Body of pancreas (tissue), 4 donors: Measurements from ENCODE around the gene CACNB3. TPM values are rescaled to one million over a fixed set of nuclear protein-coding genes. Genes with fewer than 3 reads are reported as not detected.
"Not testable (repeated sequence)": the region's sequence is repeated elsewhere in the genome, so short reads cannot be mapped to it uniquely, and the experiment has no call there.

Experiments
- ATAC-seq: fragments of 150-250 bp; one replicate; pipeline ENCODE4 v1.9.1; 2016
- DNase-seq, 4 donors: peaks; one replicate each; pipeline ENCODE4 v3.0.0-alpha.2; 2019
- H3K27ac ChIP-seq, 4 donors: fragments of 200-600 bp; sonication (generic); 1 replicate in 3 of 4; 2 replicates in 1 of 4; pipeline versions ENCODE4 v1.5.1 to v1.6.1; 2016 to 2019; ENCODE audit warnings: mild to moderate bottlenecking in 1 of 4, mixed read lengths in 1 of 4, moderate library complexity in 1 of 4
- H3K27me3 ChIP-seq, 2 donors: fragments of 200-600 bp; sonication (generic); one replicate each; pipeline ENCODE4 v1.6.0; 2016; ENCODE audit warnings: mild to moderate bottlenecking in 1 of 2
- H3K36me3 ChIP-seq, 2 donors: fragments of 200-600 bp; sonication (generic); replicated peaks in 1 of 2; 2 replicates each; pipeline ENCODE4 v1.5.1; 2016; ENCODE audit warnings: low read depth in 2 of 2; ENCODE audit not compliant: insufficient read depth in 1 of 2
- H3K4me1 ChIP-seq: fragments of 200-600 bp; sonication (generic); one replicate; pipeline ENCODE4 v1.6.0; 2016
- H3K4me3 ChIP-seq, 2 donors: fragments of 200-600 bp; sonication (generic); 1 replicate in 1 of 2; 2 replicates in 1 of 2; pipeline ENCODE4 v1.5.1; 2016 to 2019
- H3K9me3 ChIP-seq, 3 donors: fragments of 200-600 bp; sonication (generic); 1 replicate in 2 of 3; 2 replicates in 1 of 3; pipeline ENCODE4 v1.5.1; 2016
- CTCF ChIP-seq, 7 experiments: fragments of 450-650 bp in 4 of 7; fragments of 200-600 bp in 3 of 7; sonication (generic) in 3 of 7; IDR thresholded peaks; one replicate each; pipeline ENCODE4 v1.5.1; 2016 to 2019; ENCODE audit warnings: antibody characterized with exemption in 7 of 7
- POLR2A ChIP-seq, 3 donors: fragments of 450-650 bp; IDR thresholded peaks; one replicate each; pipeline ENCODE4 v1.6.1; 2016; ENCODE audit warnings: antibody characterized with exemption in 3 of 3, mild to moderate bottlenecking in 2 of 3
- WGBS, 2 donors: methylation state at CpG; one replicate each; pipeline ENCODE4 v1.1.5; 2017; 5-methylcytosine and 5-hydroxymethylcytosine counted together
- intact Hi-C: fragments of 100-400 bp; cut with DNase I; formaldehyde crosslinking; loops from one replicate; pipeline ENCODE4 v1.15.1; 2023
- total RNA-seq, 2 donors: library from RNA; depleted of rRNA; stranded (reverse); fragments of >200 nt; gene quantifications; one replicate each; pipeline ENCODE4 v1.1.0, GENCODE V29; 2016

Gene CACNB3
- total RNA-seq, 2 donors from 2014 or later = 4.0 to 6.7 TPM

- no peak overlapping the region for H3K27ac ChIP-seq
- H3K9me3 ChIP-seq = no peaks in the 10 kb centered on the region
- TF ChIP-seq POLR2A (IDR thresholded peaks at IDR 0.05) (no peak), CTCF (IDR thresholded peaks at IDR 0.05) (no peak)
- ATAC-seq (no peak), DNase-seq (no peak)
- H3K4me1 ChIP-seq = no peaks in the 10 kb centered on the region
- WGBS, 2 donors = 79 to 83% methylated on average over 8 of the region's 8 CpGs
- no peak overlapping the region for H3K4me3 ChIP-seq
- H3K27me3 ChIP-seq = no peaks in the 10 kb centered on the region
- peaks cover 0 to 2% of the 10 kb centered on the region in 2 donors for H3K36me3 ChIP-seq
- intact Hi-C loops = loop anchor here (5.0 to 10.0 kb wide), 2 partner anchors 34 to 77 kb away; no protein-coding TSS in a partner anchor
Observed at GRCh38 chr12:48858043-48858442, 39.7 kb downstream of the CACNB3 start.

- 91% methylated on average over 5 of the region's 5 CpGs for WGBS, 2 donors
- ATAC-seq (no peak), DNase-seq (no peak)
- no peak overlapping the region for H3K4me3 ChIP-seq
- peaks cover 0 to 2% of the 10 kb centered on the region in 2 donors for H3K36me3 ChIP-seq
- TF ChIP-seq POLR2A (IDR thresholded peaks at IDR 0.05) (no peak), CTCF (IDR thresholded peaks at IDR 0.05) (no peak)
- no peaks in the 10 kb centered on the region for H3K27me3 ChIP-seq
- intact Hi-C loops = loop anchor here (5.0 to 10.0 kb wide), 2 partner anchors 33 to 75 kb away; no protein-coding TSS in a partner anchor
- peaks cover 2% of the 10 kb centered on the region for H3K4me1 ChIP-seq
- H3K9me3 ChIP-seq = no peaks in the 10 kb centered on the region
- no peak overlapping the region for H3K27ac ChIP-seq
Observed at GRCh38 chr12:48859607-48860006, 41.3 kb downstream of the CACNB3 start.

GRCh38 chr12:48860236-48860635, 41.9 kb downstream of the CACNB3 start:
- H3K36me3 ChIP-seq, DNase-seq, H3K4me1 ChIP-seq, intact Hi-C loops, H3K27ac ChIP-seq, H3K27me3 ChIP-seq, H3K9me3 ChIP-seq, ATAC-seq, H3K4me3 ChIP-seq: not testable (repeated sequence)
- 79 to 90% methylated on average over 3 to 5 of the region's 5 CpGs for WGBS, 2 donors

GRCh38 chr12:48861111-48861510, 42.8 kb downstream of the CACNB3 start:
- intact Hi-C loops = no loop called here
- Histone ChIP-seq H3K27ac (no peak overlapping the region), H3K9me3 (no peaks in the 10 kb centered on the region), H3K36me3 (peaks cover 0 to 2% of the 10 kb centered on the region in 2 donors), H3K4me1 (peaks cover 13% of the 10 kb centered on the region), H3K27me3 (no peaks in the 10 kb centered on the region), H3K4me3 (no peak overlapping the region)
- WGBS, 2 donors = 48 to 64% methylated on average over 2 of the region's 2 CpGs
- no peak for TF ChIP-seq CTCF (IDR thresholded peaks at IDR 0.05)
- no peak for TF ChIP-seq POLR2A (IDR thresholded peaks at IDR 0.05)
- DNase-seq (no peak), ATAC-seq (no peak)

- Histone ChIP-seq H3K4me3 (no peak overlapping the region), H3K27ac (no peak overlapping the region), H3K9me3 (no peaks in the 10 kb centered on the region), H3K4me1 (peaks cover 19% of the 10 kb centered on the region), H3K27me3 (no peaks in the 10 kb centered on the region), H3K36me3 (peaks cover 0 to 2% of the 10 kb centered on the region in 2 donors)
- intact Hi-C loops = no loop called here
- WGBS, 2 donors = 86 to 89% methylated on average over 4 to 5 of the region's 5 CpGs
- DNase-seq (no peak), ATAC-seq (no peak)
- TF ChIP-seq CTCF (IDR thresholded peaks at IDR 0.05) = no peak
- TF ChIP-seq POLR2A (IDR thresholded peaks at IDR 0.05) = no peak
Observed at GRCh38 chr12:48862760-48863159, 44.5 kb downstream of the CACNB3 start.
